T-cell (primary cell): ENCODE measurements around the gene TM7SF3. TPM values are rescaled to one million over a fixed set of nuclear protein-coding genes. Genes with fewer than 3 reads are reported as not detected.

Experiments used
- ATAC-seq, 4 experiments: fragments of 200-7000 bp in 3 of 4; fragments of 150-1000 bp in 1 of 4; cut with Tn5 transposase; replicated peaks in 1 of 4; 1 replicate in 3 of 4; 2 replicates in 1 of 4; pipeline ENCODE4 v1.10.0; 2021; ENCODE audit warnings: moderate library complexity in 3 of 4, mild to moderate bottlenecking in 2 of 4, moderate number of reproducible peaks in 1 of 4
- CTCF ChIA-PET, 2 donors: fragments of 300-600 bp; sonication (Branson Sonifier 250); formaldehyde crosslinking; loops; one replicate each; lab custom pipeline; 2022; ENCODE audit warnings: antibody characterized with exemption in 2 of 2; lab: Charles Lee
- POLR2A ChIA-PET, 2 donors: fragments of 300-600 bp; sonication (Branson Sonifier 250); formaldehyde crosslinking; loops; one replicate each; lab custom pipeline; 2022; ENCODE audit warnings: antibody characterized with exemption in 2 of 2; lab: Charles Lee
- DNase-seq, 35 experiments: peaks; one replicate each; pipeline versions ENCODE4 v3.0.0 to v3.0.0-alpha.2; 2013 to 2023
- H3K27ac ChIP-seq: one replicate; pipeline ENCODE4 v1.5.1; 2013; ENCODE audit warnings: low read length
- H3K27me3 ChIP-seq, 2 experiments: replicated peaks in 1 of 2; 1 replicate in 1 of 2; 2 replicates in 1 of 2; pipeline versions ENCODE4 v1.6.1 to v1.7.0; 2013; ENCODE audit warnings: low read length in 1 of 2, mixed read lengths in 1 of 2; ENCODE audit not compliant: control insufficient read depth in 2 of 2, insufficient read depth in 2 of 2; ENCODE audit errors: extremely low read depth in 1 of 2
- H3K36me3 ChIP-seq, 2 donors: 1 replicate in 1 of 2; 2 replicates in 1 of 2; pipeline versions ENCODE4 v1.6.1 to v1.7.0; 2013; ENCODE audit warnings: low read length in 1 of 2; ENCODE audit not compliant: control insufficient read depth in 2 of 2, insufficient read depth in 1 of 2; ENCODE audit errors: extremely low read depth in 1 of 2
- H3K4me1 ChIP-seq, 2 experiments: 1 replicate in 1 of 2; 2 replicates in 1 of 2; pipeline versions ENCODE4 v1.6.1 to v1.7.0; 2013; ENCODE audit warnings: low read length in 2 of 2, mixed read lengths in 1 of 2; ENCODE audit not compliant: insufficient read depth in 2 of 2, control insufficient read depth in 1 of 2; ENCODE audit errors: extremely low read depth in 1 of 2
- H3K4me3 ChIP-seq, 2 donors: 1 replicate in 1 of 2; 2 replicates in 1 of 2; pipeline versions ENCODE4 v1.5.1 to v1.7.0; 2013; ENCODE audit warnings: mild to moderate bottlenecking in 2 of 2, low read length in 1 of 2, moderate library complexity in 1 of 2; ENCODE audit not compliant: control insufficient read depth in 1 of 2; ENCODE audit errors: extremely low read depth in 1 of 2
- H3K9me3 ChIP-seq: 2 replicates; pipeline ENCODE4 v1.7.0; 2013
- H3K27ac Mint-ChIP-seq, 2 donors: one replicate each; pipeline ENCODE4 v1.8.0; 2020 to 2021; ENCODE audit warnings: mild to moderate bottlenecking in 2 of 2, mixed read lengths in 2 of 2
- H3K27me3 Mint-ChIP-seq, 2 donors: one replicate each; pipeline ENCODE4 v1.8.0; 2021 to 2022; ENCODE audit warnings: mixed read lengths in 2 of 2
- H3K36me3 Mint-ChIP-seq: one replicate; pipeline ENCODE4 v1.8.0; 2021; ENCODE audit warnings: mixed read lengths
- H3K4me1 Mint-ChIP-seq, 3 donors: one replicate each; pipeline ENCODE4 v1.8.0; 2020 to 2022; ENCODE audit warnings: mixed read lengths in 3 of 3, mild to moderate bottlenecking in 1 of 3
- H3K4me3 Mint-ChIP-seq, 3 donors: one replicate each; pipeline ENCODE4 v1.8.0; 2020 to 2022; ENCODE audit warnings: mild to moderate bottlenecking in 3 of 3, mixed read lengths in 3 of 3, moderate library complexity in 3 of 3
- H3K9me3 Mint-ChIP-seq, 3 donors: one replicate each; pipeline ENCODE4 v1.8.0; 2020 to 2022; ENCODE audit warnings: mixed read lengths in 3 of 3
- WGBS: methylation state at CpG from one replicate; pipeline ENCODE4 v1.1.5; 2013; ENCODE audit warnings: missing lambda C conversion rate; ENCODE audit not compliant: insufficient coverage; 5-methylcytosine and 5-hydroxymethylcytosine counted together
- total RNA-seq, 35 experiments: library from RNA in 6 of 35; stranded (reverse) in 6 of 35; fragments of 120-200 nt in 1 of 35; gene quantifications; one replicate each; pipeline versions ENCODE4 v1.2.1 to v1.2.4 and lab custom pipeline; 2013 to 2026

Gene TM7SF3
- total RNA-seq, 5 donors from 2014 or later (not counting 1 experiment from before 2014, with no cell fraction given) = 24.9 to 30.6 (median 26.8) TPM

DNA sequence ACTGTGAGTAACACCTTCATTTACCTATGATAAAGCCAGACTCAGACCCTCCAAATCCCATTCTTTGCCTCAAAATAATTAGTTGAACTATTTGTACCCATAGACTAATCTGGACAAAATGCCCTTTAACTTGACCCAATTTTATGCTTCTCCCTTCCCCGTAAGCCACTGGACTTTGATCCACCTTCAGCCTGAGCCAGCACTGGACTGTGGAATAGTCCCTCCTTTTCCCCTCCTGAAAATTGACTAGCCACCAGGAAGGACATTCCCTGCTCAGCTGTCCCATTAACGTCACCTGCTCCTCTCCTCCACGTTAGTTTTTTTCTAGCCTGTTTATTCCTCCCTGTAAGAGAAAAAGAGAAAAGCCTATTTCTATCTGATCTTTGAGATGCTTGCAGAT is 18.5 kb upstream of the TM7SF3 start:
- no peak overlapping the region for H3K27ac Mint-ChIP-seq
- H3K9me3 Mint-ChIP-seq = no peaks in the 10 kb centered on the region
- Histone ChIP-seq H3K27me3 (no peaks in the 10 kb centered on the region), H3K4me3 (no peak overlapping the region), H3K27ac (no peak overlapping the region), H3K36me3 (peaks cover 0 to 51% of the 10 kb centered on the region in 2 donors), H3K4me1 (no peaks in the 10 kb centered on the region), H3K9me3 (no peaks in the 10 kb centered on the region)
- peaks cover 76% of the 10 kb centered on the region for H3K36me3 Mint-ChIP-seq
- CTCF ChIA-PET = no interaction called here
- no peak overlapping the region for H3K4me3 Mint-ChIP-seq
- DNase-seq (no peak), ATAC-seq (no peak)
- no peaks in the 10 kb centered on the region for H3K27me3 Mint-ChIP-seq
- H3K4me1 Mint-ChIP-seq = no peaks in the 10 kb centered on the region
- POLR2A ChIA-PET = interaction anchor here in 1 of 2 donors (0.8 kb wide), 1 partner anchor 175 kb away, joined by 3 read pairs; no protein-coding TSS in a partner anchor
- 93% methylated on average over 3 of the region's 3 CpGs for WGBS

DNA sequence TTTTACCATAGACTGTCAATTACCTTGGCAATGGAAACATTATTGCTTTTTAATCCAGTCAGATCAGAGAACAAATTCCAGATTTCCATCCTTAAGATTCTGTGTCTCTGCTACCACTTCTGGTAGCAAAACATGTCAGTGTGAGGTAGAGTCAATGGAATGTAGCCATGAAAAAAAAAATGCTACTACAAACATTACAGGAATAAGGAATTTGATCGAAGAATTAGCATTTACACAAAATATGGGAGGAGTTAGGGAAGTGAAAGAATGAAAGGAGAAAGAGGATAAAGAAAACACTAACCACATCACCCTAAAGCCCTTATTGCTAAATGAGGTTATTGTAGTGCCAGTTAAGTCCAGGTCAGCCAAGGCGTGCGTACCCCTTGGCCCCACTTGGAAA is 17.3 kb upstream of the TM7SF3 start:
- ATAC-seq = no peak
- H3K9me3 Mint-ChIP-seq = no peaks in the 10 kb centered on the region
- H3K36me3 ChIP-seq = peaks cover 0 to 57% of the 10 kb centered on the region in 2 donors
- H3K4me3 ChIP-seq = no peak overlapping the region
- POLR2A ChIA-PET = no interaction called here
- no peak overlapping the region for H3K4me3 Mint-ChIP-seq
- 100% methylated on average over 2 of the region's 3 CpGs for WGBS
- H3K27me3 ChIP-seq = no peaks in the 10 kb centered on the region
- no peaks in the 10 kb centered on the region for H3K4me1 ChIP-seq
- CTCF ChIA-PET = interaction anchor here in 1 of 2 donors (0.6 kb wide), 1 partner anchor 273 kb away, joined by 5 read pairs; no protein-coding TSS in a partner anchor
- H3K27ac Mint-ChIP-seq = no peak overlapping the region
- no peak overlapping the region for H3K27ac ChIP-seq
- H3K27me3 Mint-ChIP-seq = no peaks in the 10 kb centered on the region
- H3K36me3 Mint-ChIP-seq = peaks cover 74% of the 10 kb centered on the region
- no peak for DNase-seq
- H3K4me1 Mint-ChIP-seq = peaks cover 0 to 4% (median 0%) of the 10 kb centered on the region in 3 donors
- no peaks in the 10 kb centered on the region for H3K9me3 ChIP-seq

DNA sequence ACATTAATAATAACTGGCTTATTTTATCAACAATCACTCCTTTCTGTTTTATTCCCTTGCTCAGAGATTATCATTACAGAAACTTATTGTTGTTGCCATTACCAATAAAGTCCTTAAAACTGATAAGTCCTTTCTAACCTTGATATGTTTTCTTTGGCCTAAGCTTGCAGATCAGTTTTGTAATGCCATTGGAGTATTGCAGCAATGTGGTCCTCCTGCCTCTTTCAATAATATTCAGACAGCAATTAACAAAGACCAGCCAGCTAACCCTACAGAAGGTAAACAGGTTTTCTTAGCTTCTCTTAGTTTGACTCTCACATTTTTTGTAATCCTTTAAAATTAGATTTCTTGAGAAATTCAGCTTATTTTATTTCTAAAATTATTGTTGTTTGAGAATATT is 12.1 kb upstream of the TM7SF3 start:
- Histone ChIP-seq H3K4me1 (peaks cover 8 to 21% of the 10 kb centered on the region in 2 experiments), H3K27me3 (no peaks in the 10 kb centered on the region), H3K36me3 (peaks cover 0 to 39% of the 10 kb centered on the region in 2 donors), H3K27ac (no peak overlapping the region), H3K4me3 (no peak overlapping the region), H3K9me3 (no peaks in the 10 kb centered on the region)
- Mint-ChIP-seq H3K4me3 (no peak overlapping the region), H3K9me3 (no peaks in the 10 kb centered on the region), H3K27ac (no peak overlapping the region), H3K36me3 (peaks cover 41% of the 10 kb centered on the region), H3K4me1 (peaks cover 40 to 45% (median 44%) of the 10 kb centered on the region in 3 donors), H3K27me3 (no peaks in the 10 kb centered on the region)
- CTCF ChIA-PET = interaction anchor here (0.9 to 1.8 kb wide), 3 partner anchors 11 to 167 kb away, joined by 3 to 9 read pairs (median 4); no protein-coding TSS in a partner anchor
- no peak for ATAC-seq
- no peak for DNase-seq
- POLR2A ChIA-PET = interaction anchor here (0.6 to 0.7 kb wide), 4 partner anchors 9 to 102 kb away, joined by 3 to 8 read pairs (median 4); no protein-coding TSS in a partner anchor

DNA sequence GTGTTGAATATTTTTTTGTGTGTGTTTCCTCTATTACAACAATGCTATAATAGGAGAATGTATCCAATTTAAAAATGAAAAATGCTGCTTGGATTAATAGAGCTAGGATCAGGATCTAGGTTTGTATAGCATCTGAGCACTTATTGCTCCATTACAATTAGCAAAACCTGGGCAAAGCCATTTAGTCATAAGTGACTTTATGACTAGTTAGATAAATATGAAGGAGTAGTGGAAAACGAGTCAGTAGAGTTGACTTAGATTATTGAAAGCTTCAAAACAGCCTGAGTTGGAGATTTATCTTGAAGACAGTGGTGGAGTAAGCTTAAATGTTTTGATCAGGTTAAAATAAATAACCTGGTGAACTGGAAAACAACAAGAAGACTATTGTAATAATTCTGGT is 10.9 kb upstream of the TM7SF3 start:
- Histone ChIP-seq H3K36me3 (peaks cover 0 to 27% of the 10 kb centered on the region in 2 donors), H3K9me3 (no peaks in the 10 kb centered on the region), H3K4me1 (peaks cover 8 to 21% of the 10 kb centered on the region in 2 experiments), H3K27ac (no peak overlapping the region), H3K27me3 (no peaks in the 10 kb centered on the region), H3K4me3 (no peak overlapping the region)
- H3K36me3 Mint-ChIP-seq = peaks cover 31% of the 10 kb centered on the region
- H3K27ac Mint-ChIP-seq = no peak overlapping the region
- no peaks in the 10 kb centered on the region for H3K27me3 Mint-ChIP-seq
- ChIA-PET POLR2A (interaction anchor here in 1 of 2 donors (1.0 kb wide), 1 partner anchor 9 kb away, joined by 6 read pairs; no protein-coding TSS in a partner anchor), CTCF (interaction anchor here (1.0 to 3.9 kb wide), 6 partner anchors 9 to 281 kb away, joined by 3 to 15 read pairs (median 8); partner anchors contain the start of gene TM7SF3 (in 1 of the 2))
- H3K4me1 Mint-ChIP-seq = peaks cover 40 to 45% (median 44%) of the 10 kb centered on the region in 3 donors
- DNase-seq = no peak
- 20% methylated on average over 1 of the region's 1 CpG for WGBS
- ATAC-seq = no peak
- H3K9me3 Mint-ChIP-seq = no peaks in the 10 kb centered on the region
- H3K4me3 Mint-ChIP-seq = peak overlapping the region in 2 of 3 donors; percentile 96 to 98

DNA sequence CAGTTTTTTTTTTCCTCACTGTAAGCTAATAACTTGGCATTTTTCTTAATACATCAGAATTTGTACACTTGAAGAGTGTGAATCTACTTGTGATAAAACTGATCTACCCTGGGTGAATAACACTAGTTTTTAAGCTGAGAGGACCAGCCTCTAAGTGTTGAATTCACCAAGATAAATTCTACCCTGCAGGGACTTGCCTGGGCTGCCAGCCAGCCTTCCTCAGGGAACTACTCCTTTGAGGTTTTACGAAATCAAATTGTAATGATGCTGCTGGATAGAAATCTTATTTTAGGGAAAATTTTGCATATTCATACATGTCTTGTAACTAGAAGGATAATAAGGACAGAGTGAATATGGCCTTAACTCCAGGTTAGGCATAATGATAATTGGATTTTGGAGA is 10.1 kb upstream of the TM7SF3 start:
- ATAC-seq = no peak
- H3K9me3 ChIP-seq = no peaks in the 10 kb centered on the region
- Mint-ChIP-seq H3K27ac (no peak overlapping the region), H3K27me3 (no peaks in the 10 kb centered on the region), H3K4me3 (peak overlapping the region; percentile 45 to 98 (median 96)), H3K4me1 (peaks cover 40 to 45% (median 44%) of the 10 kb centered on the region in 3 donors), H3K36me3 (peaks cover 25% of the 10 kb centered on the region), H3K9me3 (no peaks in the 10 kb centered on the region)
- peaks cover 0 to 21% of the 10 kb centered on the region in 2 donors for H3K36me3 ChIP-seq
- WGBS = no CpG with 5 or more reads among the region's 1 CpG
- H3K4me1 ChIP-seq = peaks cover 8 to 21% of the 10 kb centered on the region in 2 experiments
- no peak overlapping the region for H3K4me3 ChIP-seq
- ChIA-PET CTCF (interaction anchor here (0.7 to 3.9 kb wide), 7 partner anchors 8 to 1624 kb away, joined by 3 to 15 read pairs (median 4); partner anchors contain the start of gene TM7SF3 (in 1 of the 2)), POLR2A (interaction anchor here in 1 of 2 donors (0.6 to 0.7 kb wide), 2 partner anchors 8 to 13 kb away, joined by 3 read pairs; no protein-coding TSS in a partner anchor)
- DNase-seq = no peak
- H3K27me3 ChIP-seq = no peaks in the 10 kb centered on the region
- H3K27ac ChIP-seq = no peak overlapping the region

DNA sequence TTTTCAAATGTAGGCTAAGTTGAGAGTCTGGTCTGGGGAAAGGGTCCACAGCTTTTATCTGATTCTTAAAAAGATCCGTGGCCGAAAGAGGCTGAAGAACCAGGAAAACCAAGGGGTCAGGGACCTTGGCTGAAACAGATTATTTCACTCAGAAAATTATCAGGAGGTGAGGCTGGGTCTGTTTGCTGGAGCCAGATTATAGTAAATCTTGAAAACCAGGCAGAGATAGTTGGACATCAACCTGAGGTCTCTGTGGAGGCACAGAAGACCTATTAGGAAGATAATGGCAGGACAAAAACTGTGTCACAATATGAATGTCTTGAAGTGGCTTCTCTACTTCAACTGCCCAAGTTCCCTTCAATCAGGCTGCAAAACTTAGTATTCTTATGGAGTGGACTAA is 6.6 kb upstream of the TM7SF3 start:
- Histone ChIP-seq H3K36me3 (no peaks in the 10 kb centered on the region), H3K4me1 (peaks cover 11 to 21% of the 10 kb centered on the region in 2 experiments), H3K9me3 (no peaks in the 10 kb centered on the region), H3K27ac (no peak overlapping the region), H3K27me3 (no peaks in the 10 kb centered on the region), H3K4me3 (no peak overlapping the region)
- ATAC-seq (no peak), DNase-seq (no peak)
- H3K4me1 Mint-ChIP-seq = peaks cover 37 to 39% (median 38%) of the 10 kb centered on the region in 3 donors
- peak overlapping the region; percentile 45 to 96 (median 59) for H3K4me3 Mint-ChIP-seq
- H3K27ac Mint-ChIP-seq = no peak overlapping the region
- POLR2A ChIA-PET = interaction anchor here in 1 of 2 donors (0.6 kb wide), 2 partner anchors 217 to 772 kb away, joined by 4 to 6 read pairs; no protein-coding TSS in a partner anchor
- no peaks in the 10 kb centered on the region for H3K27me3 Mint-ChIP-seq
- H3K9me3 Mint-ChIP-seq = no peaks in the 10 kb centered on the region
- WGBS = 100% methylated on average over 2 of the region's 2 CpGs
- H3K36me3 Mint-ChIP-seq = no peaks in the 10 kb centered on the region
- CTCF ChIA-PET = no interaction called here
